ENCODE data around the gene ALG6. TPM values are rescaled to one million over a fixed set of nuclear protein-coding genes. Genes with fewer than 3 reads are reported as not detected.

The ALG6 gene
- total and polyA plus RNA-seq, 2 donors (not counting 1 experiment from before 2014, with no cell fraction given), result 12.5 to 15.9 TPM

DNA sequence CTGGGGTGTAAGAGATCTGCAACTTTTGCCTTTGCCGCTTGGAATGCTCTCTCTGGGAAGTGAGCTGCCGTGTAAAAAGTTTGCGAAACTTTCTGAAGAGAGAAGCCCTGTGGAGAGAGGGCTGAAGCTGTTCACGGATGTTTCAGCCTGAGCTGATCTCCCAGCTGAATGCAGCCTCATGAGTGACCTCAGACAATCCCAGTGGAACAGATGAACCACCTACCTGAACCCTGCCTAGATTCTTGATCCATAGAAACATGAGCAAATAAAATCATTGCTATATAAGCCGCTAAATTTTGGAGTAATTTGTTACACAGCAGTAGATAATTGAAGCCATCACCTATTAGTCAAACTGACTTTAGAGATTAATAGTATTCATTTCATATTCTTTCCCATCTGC lies 4.4 kb upstream of the ALG6 start:
- H3K36me3 ChIP-seq (ENCODE audit: control insufficient read depth, insufficient read depth, low read length), result no peaks in the 10 kb centered on the region
- no peaks in the 10 kb centered on the region for H3K9me3 ChIP-seq (ENCODE audit: control insufficient read depth, insufficient read depth, low read depth, low read length)
- H3K9ac ChIP-seq (ENCODE audit: insufficient read depth, low read length), result no peak overlapping the region
- H3K4me3 ChIP-seq (replicated peaks in 1 of 4; ENCODE audit: control extremely low read depth in 1 of 4, insufficient read depth in 1 of 4, low read depth in 3 of 4, low read length in 4 of 4), result no peak overlapping the region
- H3K27me3 ChIP-seq (ENCODE audit: control insufficient read depth, insufficient read depth, low read length), result no peaks in the 10 kb centered on the region
- no peak overlapping the region for H3K4me2 ChIP-seq (ENCODE audit: extremely low read depth, insufficient read depth, low read length)
- H3K27ac ChIP-seq (ENCODE audit: insufficient read depth, low read length), result no peak overlapping the region
- H2AFZ ChIP-seq (ENCODE audit: low read length), result no peak overlapping the region
- H3K4me1 ChIP-seq (ENCODE audit: control insufficient read depth, extremely low read depth, insufficient read depth, low read length), result peaks cover 2% of the 10 kb centered on the region
- no peak for DNase-seq (ENCODE audit: low read depth in 2 of 2)
- H4K20me1 ChIP-seq (ENCODE audit: control insufficient read depth, extremely low read depth, insufficient read depth, low read length), result no peaks in the 10 kb centered on the region
- H3K79me2 ChIP-seq (ENCODE audit: control insufficient read depth, insufficient read depth, low read length), result no peaks in the 10 kb centered on the region
- TF ChIP-seq EZH2 (IDR thresholded peaks at IDR 0.05; ENCODE audit: low read length, missing control alignments), result no peak
- TF ChIP-seq, protein P1, sequence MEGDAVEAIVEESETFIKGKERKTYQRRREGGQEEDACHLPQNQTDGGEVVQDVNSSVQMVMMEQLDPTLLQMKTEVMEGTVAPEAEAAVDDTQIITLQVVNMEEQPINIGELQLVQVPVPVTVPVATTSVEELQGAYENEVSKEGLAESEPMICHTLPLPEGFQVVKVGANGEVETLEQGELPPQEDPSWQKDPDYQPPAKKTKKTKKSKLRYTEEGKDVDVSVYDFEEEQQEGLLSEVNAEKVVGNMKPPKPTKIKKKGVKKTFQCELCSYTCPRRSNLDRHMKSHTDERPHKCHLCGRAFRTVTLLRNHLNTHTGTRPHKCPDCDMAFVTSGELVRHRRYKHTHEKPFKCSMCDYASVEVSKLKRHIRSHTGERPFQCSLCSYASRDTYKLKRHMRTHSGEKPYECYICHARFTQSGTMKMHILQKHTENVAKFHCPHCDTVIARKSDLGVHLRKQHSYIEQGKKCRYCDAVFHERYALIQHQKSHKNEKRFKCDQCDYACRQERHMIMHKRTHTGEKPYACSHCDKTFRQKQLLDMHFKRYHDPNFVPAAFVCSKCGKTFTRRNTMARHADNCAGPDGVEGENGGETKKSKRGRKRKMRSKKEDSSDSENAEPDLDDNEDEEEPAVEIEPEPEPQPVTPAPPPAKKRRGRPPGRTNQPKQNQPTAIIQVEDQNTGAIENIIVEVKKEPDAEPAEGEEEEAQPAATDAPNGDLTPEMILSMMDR (conservative IDR thresholded peaks at IDR 0.05 in 1 of 2, IDR thresholded peaks at IDR 0.05 in 1 of 2; ENCODE audit: low read depth in 1 of 2, low read length in 2 of 2), result no peak

DNA sequence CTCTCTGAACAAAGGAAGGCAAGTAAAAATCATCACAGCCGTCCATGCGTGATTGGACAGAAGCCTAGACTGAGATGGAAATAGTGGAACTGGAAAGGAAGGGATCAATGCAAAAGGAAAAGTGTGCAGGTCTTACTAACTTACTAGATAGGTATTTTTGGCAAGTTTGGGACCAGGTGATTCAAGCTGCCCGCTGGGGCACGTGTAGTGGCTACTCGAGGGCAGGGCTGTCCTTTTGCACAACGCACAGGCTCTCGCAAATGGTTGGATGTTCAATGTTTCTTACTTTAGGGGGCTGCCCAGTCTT lies 566 bp upstream of the ALG6 start:
- Histone ChIP-seq H3K4me3 (replicated peaks in 1 of 4; ENCODE audit: control extremely low read depth in 1 of 4, insufficient read depth in 1 of 4, low read depth in 3 of 4, low read length in 4 of 4) (peak overlapping the region; percentile 53 to 100 (median 97)), H3K9me3 (ENCODE audit: control insufficient read depth, insufficient read depth, low read depth, low read length) (no peaks in the 10 kb centered on the region), H4K20me1 (ENCODE audit: control insufficient read depth, extremely low read depth, insufficient read depth, low read length) (no peaks in the 10 kb centered on the region), H3K79me2 (ENCODE audit: control insufficient read depth, insufficient read depth, low read length) (no peaks in the 10 kb centered on the region), H3K4me2 (ENCODE audit: extremely low read depth, insufficient read depth, low read length) (peak overlapping the region; percentile 86), H3K9ac (ENCODE audit: insufficient read depth, low read length) (no peak overlapping the region), H3K27ac (ENCODE audit: insufficient read depth, low read length) (no peak overlapping the region), H3K36me3 (ENCODE audit: control insufficient read depth, insufficient read depth, low read length) (no peaks in the 10 kb centered on the region), H2AFZ (ENCODE audit: low read length) (peak overlapping the region; percentile 97), H3K4me1 (ENCODE audit: control insufficient read depth, extremely low read depth, insufficient read depth, low read length) (peaks cover 2% of the 10 kb centered on the region), H3K27me3 (ENCODE audit: control insufficient read depth, insufficient read depth, low read length) (no peaks in the 10 kb centered on the region)
- TF ChIP-seq, protein P1 (conservative IDR thresholded peaks at IDR 0.05 in 1 of 2, IDR thresholded peaks at IDR 0.05 in 1 of 2; ENCODE audit: low read depth in 1 of 2, low read length in 2 of 2), result no peak
- no peak for TF ChIP-seq EZH2 (IDR thresholded peaks at IDR 0.05; ENCODE audit: low read length, missing control alignments)
- no peak for DNase-seq (ENCODE audit: low read depth in 2 of 2)

DNA sequence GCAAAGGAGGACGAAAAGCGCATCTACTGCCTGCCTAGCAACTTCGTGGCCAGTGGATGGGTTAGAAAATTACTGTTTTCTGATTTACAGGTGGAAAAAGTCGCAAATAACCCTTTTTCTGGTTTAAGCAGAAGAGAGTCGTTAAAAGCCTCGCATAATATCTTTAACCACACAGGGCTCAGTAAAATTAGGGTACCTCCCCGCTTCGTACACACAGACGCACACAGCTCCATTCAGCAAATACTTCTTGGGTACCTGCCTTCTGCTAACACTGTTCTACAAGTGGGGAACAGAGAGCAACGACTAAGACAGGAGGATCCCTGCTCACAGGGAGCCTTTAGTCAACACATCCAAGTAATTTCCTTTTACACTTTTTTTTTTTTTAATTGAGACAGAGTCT lies 704 bp downstream of the ALG6 start:
- H3K4me2 ChIP-seq (ENCODE audit: extremely low read depth, insufficient read depth, low read length), result peak overlapping the region; percentile 100
- H3K9ac ChIP-seq (ENCODE audit: insufficient read depth, low read length), result peak overlapping the region; percentile 72
- DNase-seq (ENCODE audit: low read depth in 2 of 2), result peak in 1 of 2 donors; percentile 9
- TF ChIP-seq EZH2 (IDR thresholded peaks at IDR 0.05; ENCODE audit: low read length, missing control alignments), result no peak
- TF ChIP-seq, protein P1 (conservative IDR thresholded peaks at IDR 0.05 in 1 of 2, IDR thresholded peaks at IDR 0.05 in 1 of 2; ENCODE audit: low read depth in 1 of 2, low read length in 2 of 2), result no peak
- H3K79me2 ChIP-seq (ENCODE audit: control insufficient read depth, insufficient read depth, low read length), result no peaks in the 10 kb centered on the region
- no peaks in the 10 kb centered on the region for H3K27me3 ChIP-seq (ENCODE audit: control insufficient read depth, insufficient read depth, low read length)
- peak overlapping the region; percentile 98 for H2AFZ ChIP-seq (ENCODE audit: low read length)
- H4K20me1 ChIP-seq (ENCODE audit: control insufficient read depth, extremely low read depth, insufficient read depth, low read length), result no peaks in the 10 kb centered on the region
- peak overlapping the region; percentile 89 to 100 (median 97) for H3K4me3 ChIP-seq (replicated peaks in 1 of 4; ENCODE audit: control extremely low read depth in 1 of 4, insufficient read depth in 1 of 4, low read depth in 3 of 4, low read length in 4 of 4)
- H3K36me3 ChIP-seq (ENCODE audit: control insufficient read depth, insufficient read depth, low read length), result no peaks in the 10 kb centered on the region
- H3K4me1 ChIP-seq (ENCODE audit: control insufficient read depth, extremely low read depth, insufficient read depth, low read length), result peaks cover 2% of the 10 kb centered on the region
- peak overlapping the region; percentile 73 for H3K27ac ChIP-seq (ENCODE audit: insufficient read depth, low read length)
- H3K9me3 ChIP-seq (ENCODE audit: control insufficient read depth, insufficient read depth, low read depth, low read length), result no peaks in the 10 kb centered on the region
